Liver (tissue), 9 donors: ENCODE data around the gene IFT20. TPM values are rescaled to one million over a fixed set of nuclear protein-coding genes. Genes with fewer than 3 reads are reported as not detected.

Experiments used
- DNase-seq: peaks from one replicate; pipeline ENCODE4 v3.0.0-alpha.2; 2017; ENCODE audit warnings: low spot score
- H3K27ac ChIP-seq, 2 donors: one replicate each; pipeline ENCODE4 v1.7.0; 2013; ENCODE audit warnings: inconsistent platforms in 2 of 2, low read length in 2 of 2, control low read depth in 1 of 2, low read depth in 1 of 2, mild to moderate bottlenecking in 1 of 2
- H3K27me3 ChIP-seq, 4 donors: one replicate each; pipeline versions ENCODE4 v1.6.1 to v1.7.0; 2013; ENCODE audit warnings: low read length in 3 of 4, inconsistent platforms in 1 of 4, mild to moderate bottlenecking in 1 of 4, moderate library complexity in 1 of 4; ENCODE audit not compliant: control insufficient read depth in 4 of 4, insufficient read depth in 4 of 4
- H3K36me3 ChIP-seq, 4 donors: one replicate each; pipeline versions ENCODE4 v1.6.1 to v1.7.0; 2013; ENCODE audit warnings: low read length in 3 of 4, mild to moderate bottlenecking in 3 of 4, low read depth in 1 of 4, moderate library complexity in 1 of 4; ENCODE audit not compliant: control insufficient read depth in 4 of 4, insufficient read depth in 3 of 4
- H3K4me1 ChIP-seq, 4 donors: one replicate each; pipeline versions ENCODE4 v1.6.1 to v1.7.0; 2013; ENCODE audit warnings: low read length in 3 of 4, mild to moderate bottlenecking in 3 of 4, moderate library complexity in 1 of 4; ENCODE audit not compliant: control insufficient read depth in 4 of 4, insufficient read depth in 4 of 4
- H3K4me3 ChIP-seq, 3 donors: one replicate each; pipeline versions ENCODE4 v1.6.1 to v1.7.0; 2013; ENCODE audit warnings: low read length in 3 of 3, control low read depth in 1 of 3, low read depth in 1 of 3, mild to moderate bottlenecking in 1 of 3
- H3K9ac ChIP-seq, 2 donors: one replicate each; pipeline ENCODE4 v1.7.0; 2013; ENCODE audit warnings: low read length in 2 of 2, mild to moderate bottlenecking in 2 of 2, moderate library complexity in 2 of 2, control low read depth in 1 of 2, low read depth in 1 of 2
- H3K9me3 ChIP-seq, 4 donors: one replicate each; pipeline versions ENCODE4 v1.6.1 to v1.7.0; 2013; ENCODE audit warnings: low read length in 3 of 4; ENCODE audit not compliant: control insufficient read depth in 4 of 4
- ATF3 ChIP-seq: IDR thresholded peaks from 2 replicates; pipeline ENCODE4 v1.6.1; 2016; ENCODE audit warnings: antibody characterized with exemption
- CTCF ChIP-seq: fragments of 150-350 bp; IDR thresholded peaks from 2 replicates; pipeline ENCODE4 v1.5.1; 2017; ENCODE audit warnings: improper control_type of control experiment, low read depth, low read length; ENCODE audit not compliant: missing input control
- EGR1 ChIP-seq, 2 donors: IDR thresholded peaks; 2 replicates each; pipeline ENCODE4 v1.6.1; 2016 to 2018; ENCODE audit warnings: antibody characterized with exemption in 2 of 2, low read depth in 2 of 2
- FOXA1 ChIP-seq: IDR thresholded peaks from 2 replicates; pipeline ENCODE4 v1.6.1; 2016; ENCODE audit warnings: antibody characterized with exemption
- FOXA2 ChIP-seq: IDR thresholded peaks from 2 replicates; pipeline ENCODE4 v1.6.1; 2016; ENCODE audit warnings: antibody characterized with exemption
- GABPA ChIP-seq, 2 donors: IDR thresholded peaks in 1 of 2; conservative IDR thresholded peaks in 1 of 2; 2 replicates each; pipeline ENCODE4 v1.6.1; 2016; ENCODE audit warnings: antibody characterized with exemption in 2 of 2, mild to moderate bottlenecking in 1 of 2, moderate library complexity in 1 of 2
- HNF4G ChIP-seq: IDR thresholded peaks from 2 replicates; pipeline ENCODE4 v1.6.1; 2016; ENCODE audit warnings: antibody characterized with exemption
- JUND ChIP-seq, 2 donors: IDR thresholded peaks; 2 replicates each; pipeline ENCODE4 v1.6.1; 2016; ENCODE audit warnings: antibody characterized with exemption in 2 of 2
- NR2F2 ChIP-seq: IDR thresholded peaks from 2 replicates; pipeline ENCODE4 v1.6.1; 2016; ENCODE audit warnings: antibody characterized with exemption
- RAD21 ChIP-seq, 2 donors: IDR thresholded peaks; 2 replicates each; pipeline ENCODE4 v1.6.1; 2016; ENCODE audit warnings: antibody characterized with exemption in 2 of 2, mild to moderate bottlenecking in 2 of 2
- REST ChIP-seq: IDR thresholded peaks from 2 replicates; pipeline ENCODE4 v1.6.1; 2016; ENCODE audit warnings: antibody characterized with exemption, mild to moderate bottlenecking
- RXRA ChIP-seq, 2 donors: IDR thresholded peaks; 2 replicates each; pipeline ENCODE4 v1.6.1; 2017 to 2018; ENCODE audit warnings: antibody characterized with exemption in 2 of 2, mild to moderate bottlenecking in 1 of 2
- ZBTB33 ChIP-seq: IDR thresholded peaks from 2 replicates; pipeline ENCODE4 v1.6.1; 2016; ENCODE audit warnings: antibody characterized with exemption
- WGBS: extraction: QIAGEN DNeasy Blood & Tissue Kit; methylation state at CpG from one replicate; pipeline ENCODE4 v1.1.7; 2013; 5-methylcytosine and 5-hydroxymethylcytosine counted together
- polyA plus RNA-seq, 2 donors: library from polyadenylated mRNA; stranded (reverse) in 1 of 2; unstranded in 1 of 2; fragments of 200-250 nt in 1 of 2; fragments of >200 nt in 1 of 2; fragmentation: Nextera tagmentation in 1 of 2; extraction: Ambion mirVana in 1 of 2; gene quantifications; one replicate each; pipeline versions ENCODE4 v1.2.1 to v1.2.3, GENCODE V29; 2013 to 2015
- total RNA-seq, 2 donors: library from RNA; depleted of rRNA; stranded (reverse); fragments of >200 nt; gene quantifications; one replicate each; pipeline ENCODE4 v1.2.3, GENCODE V29; 2014
- donor health status: healthy.
- donor health status: healthy.
- donor health status: healthy.
- donor health status: healthy.
- donor health status: healthy.

Gene IFT20
- total and polyA plus RNA-seq, 4 donors: 15.5 to 37.1 (median 24.7) TPM

GRCh38 chr17:28285965-28286364 lies 49.3 kb downstream of the IFT20 start:
- TF ChIP-seq REST (no peak), ATF3 (no peak), GABPA (IDR thresholded peaks at IDR 0.05 in 1 of 2, conservative IDR thresholded peaks at IDR 0.05 in 1 of 2) (no peak), FOXA2 (no peak), FOXA1 (no peak), RAD21 (IDR thresholded peaks at IDR 0.05) (no peak), HNF4G (no peak), ZBTB33 (no peak), JUND (IDR thresholded peaks at IDR 0.05) (no peak), RXRA (IDR thresholded peaks at IDR 0.05) (no peak), NR2F2 (no peak)
- DNase-seq: no peak
- H3K9ac ChIP-seq: no peak overlapping the region
- no peaks in the 10 kb centered on the region for H3K36me3 ChIP-seq
- 98% methylated on average over 2 of the region's 2 CpGs for WGBS
- no peaks in the 10 kb centered on the region for H3K4me1 ChIP-seq
- no peaks in the 10 kb centered on the region for H3K9me3 ChIP-seq
- H3K27ac ChIP-seq: no peak overlapping the region
- no peak overlapping the region for H3K4me3 ChIP-seq
- H3K27me3 ChIP-seq: no peaks in the 10 kb centered on the region

- Histone ChIP-seq H3K9me3 (no peaks in the 10 kb centered on the region), H3K27me3 (no peaks in the 10 kb centered on the region), H3K4me1 (no peaks in the 10 kb centered on the region), H3K27ac (no peak overlapping the region), H3K9ac (no peak overlapping the region), H3K4me3 (no peak overlapping the region), H3K36me3 (no peaks in the 10 kb centered on the region)
- 82% methylated on average over 7 of the region's 7 CpGs for WGBS
- TF ChIP-seq CTCF (no peak), EGR1 (IDR thresholded peaks at IDR 0.05; ENCODE audit: low read depth in 2 of 2) (no peak), FOXA2 (no peak), RAD21 (IDR thresholded peaks at IDR 0.05) (no peak), JUND (IDR thresholded peaks at IDR 0.05) (no peak), NR2F2 (no peak)
- no peak for DNase-seq
These were observed 52.7 kb downstream of the IFT20 start for GRCh38 chr17:28282596-28282995.
